ENCODE results near the gene MLH1. TPM values are rescaled to one million over a fixed set of nuclear protein-coding genes. Genes with fewer than 3 reads are reported as not detected.

The MLH1 gene
- total and polyA plus RNA-seq, 2 of the 8 experiments (the other 6 are each of a cell fraction or from before 2014, with no cell fraction given), result 36.4 to 47.3 TPM

DNA sequence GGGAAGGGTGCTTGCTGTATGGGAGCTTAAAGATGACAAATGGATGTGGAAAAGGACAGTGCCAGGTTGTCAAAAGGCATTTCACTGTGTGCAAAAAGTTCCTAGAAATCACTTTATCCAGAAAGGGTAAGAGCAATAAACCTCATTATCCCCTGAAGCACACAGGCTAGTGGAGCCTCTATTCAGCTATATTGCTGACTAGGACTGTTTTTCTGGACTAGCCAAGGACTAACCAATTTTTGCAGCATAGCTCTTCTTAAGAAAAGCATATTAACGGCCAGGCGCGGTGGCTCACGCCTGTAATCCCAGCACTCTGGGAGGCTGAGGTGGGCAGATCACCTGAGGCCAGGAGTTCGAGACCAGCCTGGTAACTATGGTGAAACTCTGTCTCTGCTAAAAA is 64.8 kb downstream of the MLH1 start:
- FAIRE-seq, result no peak
- CTCF ChIA-PET (ENCODE audit: partially characterized antibody), result no interaction called here
- no peak for TF ChIP-seq TBP (IDR thresholded peaks at IDR 0.05; ENCODE audit: low read depth, low read length)
- no peak for TF ChIP-seq POLR2AphosphoS5 (IDR thresholded peaks at IDR 0.05; ENCODE audit: low read depth, low read length)
- no peak for TF ChIP-seq SIN3A (conservative IDR thresholded peaks at IDR 0.05 in 1 of 2, IDR thresholded peaks at IDR 0.05 in 1 of 2; ENCODE audit: low read depth in 1 of 2, low read length in 2 of 2)
- TF ChIP-seq RNF2 (IDR thresholded peaks at IDR 0.05; ENCODE audit: borderline replicate concordance, low read depth, low read length, missing control alignments, poor library complexity, severe bottlenecking), result no peak
- TF ChIP-seq, protein P1, sequence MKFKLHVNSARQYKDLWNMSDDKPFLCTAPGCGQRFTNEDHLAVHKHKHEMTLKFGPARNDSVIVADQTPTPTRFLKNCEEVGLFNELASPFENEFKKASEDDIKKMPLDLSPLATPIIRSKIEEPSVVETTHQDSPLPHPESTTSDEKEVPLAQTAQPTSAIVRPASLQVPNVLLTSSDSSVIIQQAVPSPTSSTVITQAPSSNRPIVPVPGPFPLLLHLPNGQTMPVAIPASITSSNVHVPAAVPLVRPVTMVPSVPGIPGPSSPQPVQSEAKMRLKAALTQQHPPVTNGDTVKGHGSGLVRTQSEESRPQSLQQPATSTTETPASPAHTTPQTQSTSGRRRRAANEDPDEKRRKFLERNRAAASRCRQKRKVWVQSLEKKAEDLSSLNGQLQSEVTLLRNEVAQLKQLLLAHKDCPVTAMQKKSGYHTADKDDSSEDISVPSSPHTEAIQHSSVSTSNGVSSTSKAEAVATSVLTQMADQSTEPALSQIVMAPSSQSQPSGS (IDR thresholded peaks at IDR 0.05; ENCODE audit: low read length), result no peak
- no peak for TF ChIP-seq TAF7 (optimal IDR thresholded peaks at IDR 0.05; ENCODE audit: borderline replicate concordance, low read depth, low read length)
- no peak for TF ChIP-seq POLR2A (IDR thresholded peaks at IDR 0.05; ENCODE audit: control extremely low read depth in 1 of 2, low read depth in 2 of 2, low read length in 2 of 2)
- no peak for TF ChIP-seq SP1 (IDR thresholded peaks at IDR 0.05; ENCODE audit: low read depth, low read length)
- TF ChIP-seq SRF (IDR thresholded peaks at IDR 0.05; ENCODE audit: low read depth, low read length), result no peak
- TF ChIP-seq GABPA (IDR thresholded peaks at IDR 0.05; ENCODE audit: borderline replicate concordance, insufficient read depth, low read length), result no peak
- no peak for TF ChIP-seq FOSL1 (IDR thresholded peaks at IDR 0.05; ENCODE audit: insufficient read depth, low read depth, low read length)
- TF ChIP-seq EP300 (IDR thresholded peaks at IDR 0.05; ENCODE audit: borderline replicate concordance in 1 of 2, low read depth in 2 of 2, low read length in 2 of 2), result no peak
- TF ChIP-seq SP2 (IDR thresholded peaks at IDR 0.05; ENCODE audit: low read length), result no peak

More for the DNA sequence above, 64.8 kb downstream of the MLH1 start:
- H3K14ac ChIP-seq (ENCODE audit: insufficient read length), result no peak overlapping the region
- H3K9me3 ChIP-seq (ENCODE audit: insufficient read depth in 2 of 2, low read depth in 1 of 2, low read length in 1 of 2), result no peaks in the 10 kb centered on the region
- no peak overlapping the region for H4K5ac ChIP-seq (ENCODE audit: insufficient read length, low read depth, low read length)
- no peaks in the 10 kb centered on the region for H3K79me1 ChIP-seq (ENCODE audit: low read depth, low read length)
- no peak overlapping the region for H3K4ac ChIP-seq (replicated peaks; ENCODE audit: insufficient read length, low read depth, low read length)
- no peaks in the 10 kb centered on the region for H3K79me2 ChIP-seq (ENCODE audit: control insufficient read depth in 1 of 2, insufficient read depth in 2 of 2, low read length in 2 of 2)
- H3K27ac ChIP-seq (ENCODE audit: low read depth, low read length), result no peak overlapping the region
- no peak overlapping the region for H3K23ac ChIP-seq (ENCODE audit: insufficient read length)
- H2BK5ac ChIP-seq (ENCODE audit: low read depth, low read length), result no peak overlapping the region
- no peak overlapping the region for H4K91ac ChIP-seq (replicated peaks; ENCODE audit: insufficient read length, low read length)
- H2BK120ac ChIP-seq (replicated peaks; ENCODE audit: low read depth, low read length), result no peak overlapping the region
- H3K36me3 ChIP-seq (ENCODE audit: control insufficient read depth in 2 of 4, insufficient read depth in 4 of 4, low read length in 3 of 4), result peaks cover 2 to 31% (median 5%) of the 10 kb centered on the region in 4 experiments; a peak in 7 of 8 replicates
- no peak overlapping the region for H2BK15ac ChIP-seq (ENCODE audit: low read length)
- H2BK20ac ChIP-seq (ENCODE audit: low read length), result no peak overlapping the region
- H3K56ac ChIP-seq (replicated peaks; ENCODE audit: insufficient read length, low read depth, low read length), result no peak overlapping the region
- H3K27me3 ChIP-seq (replicated peaks in 1 of 4; ENCODE audit: control insufficient read depth in 3 of 4, extremely low read depth in 1 of 4, insufficient read depth in 3 of 4, low read length in 3 of 4), result no peaks in the 10 kb centered on the region
- no peak overlapping the region for H3K18ac ChIP-seq (ENCODE audit: extremely low read depth, low read length)
- POLR2A ChIA-PET (ENCODE audit: partially characterized antibody), result no interaction called here
- WGBS, 2 experiments (ENCODE audit: extremely low coverage in 1 of 2, insufficient coverage in 1 of 2, insufficient read length in 1 of 2, insufficient replicate concordance in 2 of 2, low coverage in 1 of 2, low lambda C conversion rate in 2 of 2, missing lambda C conversion rate in 1 of 2), result 98% methylated on average over 5 of the region's 5 CpGs; no CpG with 5 or more reads in 1 of the 2 experiments
- no peak overlapping the region for H2BK12ac ChIP-seq (ENCODE audit: low read depth, low read length)
- no peak for DNase-seq (ENCODE audit: low read depth in 1 of 2, low spot score in 2 of 2)
- H3K4me2 ChIP-seq (ENCODE audit: insufficient read depth in 1 of 2, low read depth in 2 of 2, low read length in 2 of 2), result no peak overlapping the region
- no peak overlapping the region for H2AFZ ChIP-seq (ENCODE audit: low read length)
- no peaks in the 10 kb centered on the region for H3K23me2 ChIP-seq (ENCODE audit: low read depth, low read length)
- no peak overlapping the region for H3K4me3 ChIP-seq (ENCODE audit: extremely low read depth in 1 of 4, insufficient read depth in 2 of 4, low read depth in 3 of 4, low read length in 4 of 4)
- no peaks in the 10 kb centered on the region for H3K4me1 ChIP-seq (replicated peaks in 1 of 4; ENCODE audit: control insufficient read depth in 3 of 4, insufficient read depth in 4 of 4, low read length in 3 of 4)
- H2AK5ac ChIP-seq (ENCODE audit: low read depth, low read length), result no peak overlapping the region
- no peak overlapping the region for H4K8ac ChIP-seq (ENCODE audit: extremely low read depth, insufficient read depth, low read length)
- no peak overlapping the region for H3K9ac ChIP-seq (replicated peaks in 1 of 4; ENCODE audit: extremely low read depth in 1 of 4, low read depth in 3 of 4, low read length in 3 of 4)
- H4K20me1 ChIP-seq (replicated peaks in 1 of 2; ENCODE audit: control insufficient read depth in 1 of 2, insufficient read depth in 2 of 2, low read length in 2 of 2), result no peaks in the 10 kb centered on the region

Measured in H1 (cell line).